Daoy (cell line): ENCODE results near the gene APOL2. TPM values are rescaled to one million over a fixed set of nuclear protein-coding genes. Genes with fewer than 3 reads are reported as not detected.
"Not testable (repeated sequence)": the region's sequence is repeated elsewhere in the genome, so short reads cannot be mapped to it uniquely, and the experiment has no call there.

Experiments
- DNase-seq: peaks from one replicate; pipeline ENCODE4 v3.0.0-alpha.2; 2015; ENCODE audit warnings: low read depth
- total RNA-seq: library from RNA; depleted of rRNA; stranded (reverse); fragments of >200 nt; shearing (Covaris generic); gene quantifications from 2 replicates; pipeline ENCODE4 v1.2.3, GENCODE V29; 2014

Gene APOL2
- total RNA-seq, 1 experiment from 2014 or later = 51.4 TPM

DNA sequence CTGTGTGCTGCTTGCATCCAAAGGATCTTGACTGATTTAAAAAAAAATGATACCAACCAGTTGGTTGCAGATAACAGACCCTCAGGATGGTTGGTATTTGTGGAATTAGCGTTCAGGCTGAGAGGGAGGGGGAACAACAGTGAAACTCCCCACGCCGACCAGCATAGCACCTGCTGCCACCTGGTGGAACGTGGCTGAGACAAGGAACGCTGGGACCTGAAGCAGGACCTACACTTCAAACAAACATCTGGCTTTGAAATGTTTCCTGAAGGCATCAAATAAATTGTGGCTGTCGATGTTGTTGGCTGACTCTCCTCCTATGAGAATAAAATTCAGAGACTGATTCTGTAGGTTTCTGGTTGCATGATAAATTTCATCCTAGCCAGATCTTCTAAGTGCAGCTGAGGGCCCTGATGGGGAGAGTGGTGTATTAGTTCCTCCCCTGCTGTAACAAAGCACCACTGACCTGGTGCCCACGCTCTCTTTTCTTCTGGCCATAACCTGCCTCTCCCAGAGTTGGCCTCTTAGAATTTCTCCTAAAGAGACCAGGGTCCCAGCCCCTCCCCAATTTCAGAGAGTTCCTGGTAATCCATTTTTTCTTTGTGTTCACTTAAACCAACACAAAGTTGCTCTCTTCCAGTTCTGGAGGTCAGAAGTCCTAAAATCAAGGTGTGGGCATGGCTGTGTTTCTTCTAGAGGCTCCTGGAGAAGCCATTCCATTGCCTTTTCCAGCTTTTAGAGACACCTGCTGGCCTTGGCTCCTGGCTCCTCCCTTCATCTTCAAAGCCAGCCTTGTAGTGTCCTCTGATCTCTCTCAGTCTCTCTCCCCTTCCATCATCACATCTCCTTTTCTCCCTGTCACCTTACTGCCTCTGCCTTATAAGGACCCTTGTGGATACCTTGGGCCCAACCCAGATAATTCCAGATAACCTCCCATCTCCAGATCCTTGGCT is 17.3 kb downstream of the APOL2 start:
- DNase-seq = peak; percentile 42

DNA sequence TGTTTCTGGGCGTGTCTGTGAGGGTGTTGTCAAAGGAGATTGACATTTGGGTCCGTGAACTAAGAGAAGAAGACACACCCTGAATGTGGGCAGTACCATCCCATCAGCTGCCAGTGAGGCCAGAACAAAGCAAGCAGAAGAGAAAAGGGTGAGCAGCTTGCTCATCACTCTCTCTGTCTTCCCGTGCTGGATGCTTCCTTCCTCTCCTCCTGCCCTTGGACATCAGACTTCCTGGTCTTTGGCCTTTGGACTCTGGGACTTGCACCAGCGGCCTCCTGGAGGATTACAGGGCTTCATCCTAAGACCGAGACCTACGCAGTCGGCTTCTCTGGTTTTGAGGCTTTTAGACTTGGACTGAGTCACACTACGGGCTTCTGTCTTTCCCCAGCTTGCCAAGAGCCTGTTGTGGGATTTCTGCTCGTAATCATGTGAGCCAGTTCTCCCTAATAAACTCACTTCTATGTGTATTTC is 18.8 kb downstream of the APOL2 start:
- DNase-seq = peak; percentile 17

DNA sequence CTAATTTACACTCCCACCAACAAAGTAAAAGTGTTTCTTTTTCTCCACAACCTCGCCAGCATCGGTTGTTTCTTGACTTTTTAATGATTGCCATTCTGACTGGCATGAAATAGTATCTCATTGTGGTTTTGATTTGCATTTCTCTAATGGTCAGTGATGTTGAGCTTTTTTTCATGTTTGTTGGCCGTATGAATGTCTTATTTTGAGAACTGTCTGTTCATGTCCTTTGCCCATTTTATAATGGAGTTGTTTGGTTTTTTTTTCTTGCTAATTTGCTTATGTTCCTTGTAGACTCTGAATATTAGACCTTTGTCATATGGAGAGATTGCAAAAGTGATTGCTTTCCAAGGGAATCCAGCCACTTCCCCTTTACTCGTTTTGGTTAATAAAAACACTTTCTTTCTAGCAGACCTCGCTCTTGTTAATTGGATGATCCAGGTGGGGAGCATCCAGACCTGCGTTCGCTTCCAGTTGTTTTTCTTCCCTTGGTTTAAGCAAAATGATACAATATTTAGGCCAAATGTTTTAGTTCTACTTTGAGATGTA is 20.6 kb downstream of the APOL2 start:
- DNase-seq = no peak

DNA sequence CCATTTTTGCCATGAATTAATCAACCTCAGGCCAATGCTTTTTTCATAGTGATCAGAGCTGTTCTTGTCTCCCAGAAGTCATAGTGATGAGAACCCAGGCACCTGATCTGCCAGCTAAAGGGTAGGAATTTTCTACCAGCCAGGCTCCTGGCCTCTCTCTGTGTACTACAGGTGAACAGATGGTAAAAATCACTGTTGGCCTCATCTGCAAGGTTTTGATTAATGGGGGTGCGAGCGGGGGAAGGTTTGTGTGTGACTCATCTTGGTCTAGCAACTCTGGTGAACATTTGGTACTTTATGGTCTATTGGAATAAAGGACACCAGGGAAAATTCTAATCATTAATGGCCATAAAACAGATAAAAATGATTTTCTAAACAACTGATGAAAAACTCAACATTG is 23.3 kb downstream of the APOL2 start:
- no peak for DNase-seq

DNA sequence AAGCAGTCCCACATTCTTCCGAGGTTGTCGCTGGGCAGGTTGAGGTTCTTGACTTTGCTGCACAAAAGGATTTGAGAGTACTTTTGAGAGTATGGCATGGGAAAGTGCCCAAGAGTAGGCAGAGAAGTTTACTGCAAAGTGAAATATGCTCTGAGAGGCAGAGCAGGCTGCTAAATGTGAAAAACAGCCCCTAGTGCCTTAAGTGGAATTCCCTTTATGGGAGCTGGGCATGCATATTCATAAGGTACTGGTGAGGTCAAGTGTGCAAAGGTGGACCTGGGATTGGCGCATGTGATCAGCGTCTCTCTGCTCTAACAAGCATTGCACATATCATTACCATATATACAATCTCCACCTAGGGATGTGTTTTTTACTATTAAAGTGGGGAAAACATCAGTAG is 25.7 kb downstream of the APOL2 start:
- no peak for DNase-seq

DNA sequence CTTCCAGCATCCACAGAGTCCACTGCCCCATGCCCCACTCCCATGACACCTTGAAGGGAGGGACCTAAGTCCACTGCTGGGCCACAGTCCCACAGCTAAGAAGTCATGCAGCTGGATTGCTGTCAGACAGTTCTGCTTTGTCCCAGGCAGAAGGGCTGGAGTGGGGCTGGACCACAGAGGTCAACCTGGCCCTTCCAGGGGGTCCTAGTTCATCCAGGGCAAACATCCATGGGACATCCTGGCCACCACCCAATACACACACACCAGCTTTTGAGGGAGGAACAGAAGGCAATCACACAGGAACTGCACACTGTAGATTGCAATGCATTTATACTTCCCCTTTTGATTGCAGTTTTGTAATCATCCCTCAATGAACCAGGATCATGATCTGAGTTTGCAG is 26.4 kb downstream of the APOL2 start:
- DNase-seq = no peak

DNA sequence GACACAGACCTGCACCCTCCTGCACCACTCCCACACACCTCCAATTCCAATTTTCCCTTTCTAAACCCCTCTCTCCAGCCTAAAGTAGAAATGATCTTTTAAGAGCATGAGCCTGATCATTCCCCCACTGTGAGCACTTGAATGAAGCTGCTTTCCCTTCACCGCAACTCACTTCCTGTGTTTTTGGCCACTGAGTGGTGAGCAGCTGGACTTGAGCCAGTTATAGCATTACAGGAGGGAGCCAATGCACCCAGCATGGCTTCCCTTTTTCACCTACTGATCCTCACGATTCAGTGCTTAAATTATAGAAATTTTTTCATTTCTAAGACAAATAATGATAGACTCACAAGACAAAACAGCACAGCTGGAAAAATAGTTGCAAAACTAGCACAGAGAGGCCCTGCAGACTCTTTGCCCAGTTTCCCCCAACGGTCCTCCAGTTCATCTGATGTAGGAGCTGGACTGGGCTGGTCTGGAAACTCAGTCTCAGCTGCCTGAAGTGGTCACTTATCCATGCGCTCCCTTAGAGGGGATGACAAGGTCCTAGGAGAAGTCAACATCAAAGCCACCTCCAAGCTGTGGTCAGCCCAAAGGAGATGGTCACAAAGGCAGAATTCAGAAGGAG is 28.0 kb downstream of the APOL2 start:
- DNase-seq = peak; percentile 76

DNA sequence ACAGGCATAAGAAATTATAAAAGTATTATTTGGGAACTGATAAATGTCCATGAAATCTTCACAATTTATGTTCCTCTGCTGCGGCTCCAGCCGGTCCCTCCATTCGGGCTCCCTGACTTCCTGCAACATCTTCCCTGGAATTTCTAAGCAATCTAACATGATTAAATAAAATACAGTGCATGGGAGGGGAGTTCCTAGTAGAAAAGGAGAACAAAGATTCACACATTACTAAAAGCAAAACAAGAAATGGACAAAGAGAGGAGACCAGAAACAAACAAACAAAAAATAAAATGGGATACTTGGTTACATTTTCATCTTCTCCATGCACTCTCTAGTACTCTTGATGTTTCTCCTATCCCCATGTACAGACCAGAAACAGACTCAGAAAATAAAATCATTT is 29.1 kb downstream of the APOL2 start:
- DNase-seq = no peak

DNA sequence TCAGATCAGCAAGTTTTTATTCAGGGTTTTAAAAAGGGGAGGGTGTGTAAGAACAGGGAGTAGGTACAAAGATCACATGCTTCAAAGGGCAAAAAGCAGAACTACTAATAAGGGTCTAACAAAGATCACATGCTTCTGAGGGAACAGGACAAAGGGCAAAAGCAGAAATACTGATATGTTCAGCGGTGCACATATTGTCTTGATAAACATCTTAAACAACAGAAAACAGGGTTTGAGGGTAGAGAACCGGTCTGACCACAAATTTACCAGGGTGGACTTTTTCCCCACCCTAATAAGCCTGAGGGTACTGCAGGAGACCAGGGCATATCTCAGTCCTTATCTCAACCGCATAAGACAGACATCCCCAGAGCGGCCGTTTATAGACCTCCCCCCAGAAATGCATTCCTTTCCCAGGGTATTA is 29.8 kb downstream of the APOL2 start:
- not testable (repeated sequence) for DNase-seq

DNA sequence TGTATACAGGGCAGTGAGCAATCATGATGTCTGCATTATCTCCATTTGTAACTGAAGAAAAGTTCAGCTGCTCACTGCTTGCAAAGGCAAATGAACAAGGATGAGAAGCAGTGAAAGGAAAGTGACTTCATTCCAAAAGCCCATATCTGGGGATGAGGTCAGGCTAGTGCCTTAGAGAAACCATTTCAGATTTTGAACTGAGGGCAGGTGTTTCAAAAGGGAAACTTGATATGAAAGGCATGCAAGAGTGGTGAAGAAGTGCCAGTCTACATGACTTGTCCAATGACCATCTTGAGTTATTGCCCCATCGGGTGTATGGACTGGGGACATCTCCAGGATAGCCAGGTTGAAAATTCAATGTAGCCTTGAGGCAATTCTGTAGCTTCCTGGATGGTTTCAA is 30.4 kb downstream of the APOL2 start:
- DNase-seq = no peak

DNA sequence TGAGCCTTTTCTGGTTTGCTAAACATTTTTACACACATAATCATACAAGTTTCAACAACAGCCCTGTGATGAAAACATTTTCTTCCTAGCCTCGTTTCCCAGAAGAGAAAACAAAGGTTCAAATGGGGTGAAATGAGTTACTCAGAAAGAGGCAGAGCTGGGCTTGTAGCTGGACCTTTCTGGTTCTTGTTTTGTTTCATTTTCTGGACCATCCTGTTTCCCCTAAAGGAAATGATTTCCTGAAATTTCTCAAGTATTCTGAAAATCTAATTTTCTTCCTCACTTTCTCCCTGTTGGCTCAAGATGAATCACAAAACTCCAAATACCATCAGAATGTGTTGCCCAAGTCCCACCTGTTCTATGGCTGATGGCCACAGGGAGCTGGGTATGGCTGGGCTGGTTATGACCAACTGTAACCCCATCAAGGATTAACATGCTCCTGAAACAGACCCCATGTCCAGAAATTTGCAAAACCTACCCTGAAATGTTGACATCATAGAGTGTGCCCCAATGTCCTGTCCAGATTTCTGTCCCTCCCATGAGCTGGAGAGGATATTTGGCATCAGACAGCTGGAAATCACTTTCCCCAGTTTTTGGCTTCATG is 31.1 kb downstream of the APOL2 start:
- DNase-seq = no peak

DNA sequence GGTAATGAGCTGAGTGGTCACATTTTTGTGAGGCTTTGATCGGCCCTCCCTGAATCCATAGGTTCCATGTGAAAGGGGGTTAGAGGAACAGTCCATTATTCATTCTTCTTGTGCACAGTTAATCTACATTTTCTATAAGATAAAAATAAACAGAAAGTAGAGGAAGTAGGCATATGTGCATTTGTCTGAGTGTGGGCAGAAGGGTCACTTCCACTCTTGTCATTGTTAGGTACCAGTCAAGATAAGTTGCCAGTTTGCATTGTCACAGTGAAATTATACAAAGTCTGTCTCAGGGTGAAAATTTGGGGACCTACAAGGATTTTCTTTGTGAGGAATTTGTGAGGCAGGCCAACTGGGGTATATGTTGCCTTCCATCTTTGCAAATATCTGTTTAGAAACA is 33.1 kb downstream of the APOL2 start:
- no peak for DNase-seq

DNA sequence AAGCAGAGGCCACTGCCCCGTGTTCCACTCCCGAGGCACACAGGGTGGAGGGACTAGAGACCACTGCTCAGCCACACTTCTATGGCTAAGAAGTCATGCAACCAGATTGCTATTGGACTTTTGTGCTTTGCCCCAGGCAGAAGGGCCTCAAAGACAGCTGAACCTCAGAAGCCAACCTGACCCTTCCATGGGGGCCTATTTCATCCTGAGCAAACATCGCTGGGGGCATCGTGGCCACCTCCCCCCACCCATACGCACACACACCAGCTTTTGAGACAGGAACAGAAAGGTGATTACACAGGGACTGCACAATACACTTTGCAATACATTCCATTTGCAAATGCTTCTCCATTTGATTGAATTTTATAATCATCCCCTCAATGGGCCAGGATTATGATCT is 33.8 kb downstream of the APOL2 start:
- DNase-seq = not testable (repeated sequence)

DNA sequence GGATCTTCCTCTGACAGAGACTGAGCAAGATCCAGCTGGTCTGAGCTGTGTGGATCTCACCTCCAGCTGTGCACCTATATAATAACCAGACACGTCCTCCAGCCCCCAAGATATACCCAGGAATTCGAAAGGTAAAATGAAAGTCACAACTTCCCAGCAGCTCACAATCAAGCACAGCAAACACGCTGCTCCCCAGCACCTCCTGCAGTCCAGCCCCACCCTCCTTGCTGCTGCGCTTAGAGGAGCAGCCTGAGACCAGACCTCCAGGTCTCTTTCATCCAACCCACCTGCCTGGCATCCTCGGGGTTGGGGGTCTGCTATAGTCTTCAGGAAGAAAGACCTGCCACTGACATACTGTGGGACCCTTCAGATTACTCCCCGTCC is 34.7 kb downstream of the APOL2 start:
- DNase-seq = no peak

DNA sequence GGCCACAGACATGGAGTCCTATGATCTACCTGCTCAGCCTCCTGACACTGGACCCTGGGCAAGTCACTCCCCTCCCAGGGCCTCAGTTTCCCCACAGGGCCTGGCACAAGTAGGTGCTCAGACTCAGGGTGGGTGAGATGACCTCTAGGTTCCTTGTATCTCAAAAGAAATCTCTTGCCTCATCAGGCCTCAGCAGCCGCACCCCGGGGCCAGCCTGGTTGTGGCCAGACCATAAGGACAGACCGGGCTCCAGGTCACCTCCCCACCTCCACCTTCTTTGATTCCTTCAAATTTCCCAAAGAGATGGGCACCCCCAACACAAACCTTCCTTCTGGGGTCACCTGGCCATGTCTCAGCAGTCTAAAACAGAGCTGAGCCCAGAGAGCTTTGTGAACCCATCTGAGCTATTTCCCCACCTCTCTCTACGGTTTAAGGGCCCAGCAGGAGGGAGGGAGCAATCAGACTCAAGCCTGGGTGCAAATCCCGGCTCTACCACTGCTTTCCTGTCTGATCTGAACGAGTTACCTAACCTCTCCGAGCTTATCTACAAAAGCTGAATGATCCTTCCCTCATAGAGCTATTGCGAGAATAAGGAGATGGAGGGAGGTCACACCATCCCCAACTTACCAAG is 35.2 kb downstream of the APOL2 start:
- no peak for DNase-seq

DNA sequence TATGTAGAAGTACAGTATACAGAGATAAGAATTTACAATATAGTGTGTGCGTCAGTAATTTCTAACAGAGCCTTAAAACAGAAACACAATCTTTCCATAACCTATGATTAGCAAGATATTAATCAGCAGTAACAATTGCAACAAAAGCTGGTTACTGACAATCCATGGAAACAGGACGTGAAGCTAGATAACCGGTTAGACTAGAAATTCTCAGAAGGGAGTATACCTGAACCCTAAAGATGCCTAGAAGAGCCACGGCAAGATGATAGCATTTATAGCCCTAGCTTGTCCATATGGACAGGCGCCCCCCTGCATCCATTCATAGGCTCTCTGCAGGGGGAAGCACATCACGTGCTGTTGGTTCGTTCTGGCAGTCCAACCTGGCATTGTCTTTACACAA is 35.9 kb downstream of the APOL2 start:
- DNase-seq = not testable (repeated sequence)

DNA sequence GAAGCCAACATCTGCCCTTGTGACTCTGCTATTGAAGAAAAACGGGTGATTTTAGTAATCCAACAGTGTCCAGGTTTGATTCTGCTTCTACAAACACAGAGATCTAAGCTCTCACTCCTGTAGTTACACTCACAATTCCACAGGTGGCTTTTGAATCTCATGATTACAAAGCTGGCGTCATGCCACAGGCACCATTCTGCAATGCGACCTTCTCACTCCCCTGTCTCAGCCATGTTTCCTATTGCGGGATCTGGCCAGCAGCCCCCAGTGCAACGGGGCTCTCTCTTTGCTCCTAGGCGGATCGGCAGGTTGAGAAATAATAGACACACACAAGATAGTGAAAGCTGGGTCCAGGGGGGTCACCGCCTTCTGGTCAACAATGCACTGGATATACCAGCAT is 36.4 kb downstream of the APOL2 start:
- not testable (repeated sequence) for DNase-seq

DNA sequence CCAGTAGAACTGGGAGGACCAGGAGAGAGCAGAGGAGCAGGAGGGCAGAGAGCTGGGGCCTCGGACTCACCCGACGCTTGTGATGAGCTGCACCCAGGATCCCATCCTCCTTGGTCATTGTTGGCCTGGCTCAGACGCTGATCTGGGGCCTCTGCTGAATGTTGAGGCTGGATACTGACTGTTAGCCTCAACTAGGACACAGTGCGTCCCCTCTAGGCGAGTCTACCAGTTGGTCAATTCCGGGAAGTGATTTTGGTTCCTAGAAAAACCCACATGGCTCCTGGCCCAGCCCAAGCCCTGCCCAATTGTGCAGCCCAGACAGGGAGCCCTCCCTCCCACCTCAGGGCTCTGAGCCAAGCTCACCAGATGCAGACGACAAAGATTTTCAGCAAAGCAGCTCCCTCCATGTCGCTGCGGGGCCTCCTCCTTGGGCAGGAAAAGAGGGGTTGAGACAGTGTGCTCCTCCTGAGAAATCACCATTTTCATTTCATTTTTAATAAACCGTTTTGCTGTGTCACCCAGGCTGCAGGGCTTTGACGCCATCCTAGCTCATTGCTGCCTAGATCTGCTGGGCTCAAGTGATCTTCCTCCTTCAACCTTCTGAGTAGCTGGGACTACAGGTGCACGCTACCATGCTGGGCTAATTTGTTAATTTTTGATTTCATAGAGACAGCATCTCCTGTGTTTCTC is 37.6 kb downstream of the APOL2 start, which contains the start of gene APOL4:
Gene APOL4 (minus strand): TSS at position 180 of the 690 bp plus-strand sequence. CDS start 75 bp downstream, at position 105.
- no peak for DNase-seq

DNA sequence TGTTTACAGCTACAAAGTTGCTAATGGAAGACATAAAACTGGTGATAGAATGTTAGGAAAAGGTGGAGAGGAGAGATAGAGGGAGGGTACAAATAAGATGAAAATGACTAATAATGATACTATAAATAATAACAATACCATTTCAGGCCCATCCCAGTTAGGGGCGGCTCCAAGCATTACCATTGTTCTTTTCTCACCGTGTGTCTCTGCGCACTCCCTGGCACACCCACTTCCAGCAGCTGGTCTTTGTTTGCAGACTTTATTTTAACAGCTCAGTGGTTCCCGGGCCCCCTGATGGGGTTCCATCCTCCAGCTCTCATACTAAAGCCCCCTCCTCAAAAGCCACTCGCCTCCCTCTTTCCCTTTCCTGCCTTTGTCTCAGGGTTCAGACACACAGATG is 38.3 kb downstream of the APOL2 start:
- DNase-seq = not testable (repeated sequence)

DNA sequence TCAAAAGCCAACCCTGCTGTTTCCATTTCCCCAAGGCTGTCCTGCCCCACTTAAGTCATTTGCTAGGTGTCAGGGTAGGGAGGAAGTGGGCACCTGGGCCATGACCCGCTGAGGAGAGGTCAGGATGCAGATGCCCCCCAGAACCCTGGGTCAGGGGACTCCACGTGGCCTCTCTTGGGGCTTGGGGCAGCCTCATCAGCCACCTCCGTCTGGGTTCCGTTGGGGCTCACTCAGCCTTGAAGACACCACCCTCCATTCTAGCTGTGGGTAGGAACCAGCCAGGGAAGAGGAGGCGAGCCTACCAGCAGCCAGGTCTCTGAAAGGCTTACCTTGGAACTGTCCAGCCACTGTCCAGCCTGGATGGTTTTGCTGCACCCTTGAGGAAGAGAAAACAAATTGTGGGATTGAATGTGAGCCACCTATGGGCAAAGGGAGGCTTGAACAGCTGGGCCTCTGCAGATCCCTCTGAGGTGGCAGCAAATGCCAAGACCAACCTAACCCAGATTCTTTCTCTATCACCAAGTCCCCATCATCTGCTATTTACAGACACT is 40.3 kb downstream of the APOL2 start:
- no peak for DNase-seq

DNA sequence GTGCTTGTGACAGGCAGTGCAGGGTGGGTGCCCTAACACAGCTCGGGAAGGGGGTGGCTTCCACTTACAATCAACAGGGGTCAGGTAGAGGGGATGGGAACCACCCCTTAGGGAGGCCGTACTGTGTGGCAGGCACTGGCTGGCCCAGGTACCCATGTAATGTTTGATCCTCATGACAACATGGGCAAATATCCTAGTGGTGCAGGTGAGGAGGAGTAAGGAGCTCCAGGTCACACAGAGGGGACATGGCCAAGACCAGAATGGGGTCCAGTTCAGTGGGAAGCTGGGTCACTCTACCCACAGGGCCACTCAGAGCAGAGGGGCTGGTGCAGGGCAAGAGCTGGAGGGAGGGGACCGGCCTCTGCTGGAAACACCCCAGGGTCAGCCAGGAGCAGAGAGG is 40.8 kb downstream of the APOL2 start:
- DNase-seq = no peak
